Epithelial cell of prostate (primary cell): ENCODE results near the gene KDM3B.
"Not testable (repeated sequence)": the region's sequence is repeated elsewhere in the genome, so short reads cannot be mapped to it uniquely, and the experiment has no call there.

Source experiments
- DNase-seq: peaks from one replicate; pipeline ENCODE4 v3.0.0-alpha.2; 2011; ENCODE audit warnings: low read depth, low spot score
- H3K27ac ChIP-seq: fragments of 450-650 bp; 2 replicates; pipeline ENCODE4 v1.5.1; 2017; ENCODE audit warnings: mild to moderate bottlenecking

KDM3B gene

DNA sequence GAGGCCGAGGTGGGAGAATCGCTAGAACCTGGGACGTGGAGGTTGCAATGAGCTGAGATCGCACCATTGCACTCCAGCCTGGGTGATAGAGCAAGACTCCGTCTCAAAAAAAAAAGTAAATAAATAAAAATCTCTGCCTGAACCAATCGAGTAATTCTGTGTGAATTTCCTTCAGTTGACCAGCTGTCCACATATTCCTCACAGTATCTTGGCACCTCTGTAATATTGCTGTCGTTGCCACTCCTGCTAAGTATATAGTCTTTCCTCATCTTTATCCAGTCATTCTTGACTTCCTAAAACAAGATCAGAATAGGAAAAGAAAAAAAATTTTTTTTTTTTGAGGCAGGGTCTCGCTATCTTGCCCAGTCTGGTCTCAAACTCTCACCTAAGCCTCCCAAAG lies 29.9 kb downstream of the KDM3B start:
- no peak for DNase-seq

DNA sequence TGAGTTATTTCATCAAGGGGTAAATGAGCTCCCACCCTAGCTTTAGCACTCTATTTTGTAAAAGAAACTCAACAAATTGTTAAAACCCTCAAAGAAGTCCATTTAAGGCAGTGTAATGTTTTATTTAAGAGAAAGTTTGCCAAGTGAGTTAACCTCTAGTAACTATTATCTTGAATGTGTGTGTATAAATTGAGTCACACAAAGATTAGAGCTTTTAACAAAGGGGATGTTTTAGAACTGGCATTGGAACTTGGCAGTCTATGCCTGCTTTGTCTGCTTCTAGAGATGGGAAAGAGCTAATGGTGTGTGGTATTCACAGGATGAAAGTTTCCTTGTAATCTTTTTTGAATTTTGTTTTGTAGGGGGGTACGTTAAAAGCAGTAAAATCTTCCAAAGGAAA lies 33.2 kb downstream of the KDM3B start:
- no peak overlapping the region for H3K27ac ChIP-seq
- no peak for DNase-seq

More for the DNA sequence above, 29.9 kb downstream of the KDM3B start:
- no peak overlapping the region for H3K27ac ChIP-seq

DNA sequence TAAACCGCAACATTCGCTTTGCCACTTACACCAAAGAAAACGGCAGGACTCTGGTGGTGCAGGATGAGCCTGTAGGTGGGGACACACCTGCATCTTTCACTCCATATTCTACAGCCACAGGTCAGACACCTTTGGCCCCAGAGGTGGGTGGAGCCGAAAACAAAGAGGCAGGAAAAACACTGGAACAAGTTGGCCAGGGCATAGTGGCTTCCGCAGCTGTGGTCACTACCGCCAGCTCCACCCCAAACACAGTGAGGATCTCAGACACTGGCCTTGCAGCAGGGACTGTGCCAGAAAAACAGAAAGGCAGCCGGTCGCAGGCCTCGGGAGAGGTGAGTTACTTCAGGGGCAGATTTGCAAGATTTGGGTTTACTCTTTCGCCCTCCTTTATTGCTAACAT lies 33.8 kb downstream of the KDM3B start:
- DNase-seq = no peak
- no peak overlapping the region for H3K27ac ChIP-seq

DNA sequence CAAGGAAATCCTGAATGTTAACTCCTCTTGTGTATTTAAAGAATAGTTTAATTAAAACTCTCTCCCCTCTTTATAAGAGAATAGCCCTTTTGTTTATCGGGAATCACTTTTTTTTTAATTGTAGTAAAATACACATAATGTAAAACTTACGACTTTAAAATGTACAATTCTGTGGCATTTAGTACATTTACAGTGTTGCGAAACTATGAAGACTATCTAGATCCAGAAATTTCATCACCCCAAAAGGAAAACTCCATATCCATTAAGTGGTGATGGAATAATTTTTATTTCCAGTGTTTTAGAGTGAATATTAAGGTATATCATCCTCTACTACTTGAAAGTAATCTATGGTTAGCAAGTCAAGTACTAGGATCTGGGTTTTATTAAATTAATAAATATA lies 36.8 kb downstream of the KDM3B start:
- no peak for DNase-seq
- no peak overlapping the region for H3K27ac ChIP-seq

DNA sequence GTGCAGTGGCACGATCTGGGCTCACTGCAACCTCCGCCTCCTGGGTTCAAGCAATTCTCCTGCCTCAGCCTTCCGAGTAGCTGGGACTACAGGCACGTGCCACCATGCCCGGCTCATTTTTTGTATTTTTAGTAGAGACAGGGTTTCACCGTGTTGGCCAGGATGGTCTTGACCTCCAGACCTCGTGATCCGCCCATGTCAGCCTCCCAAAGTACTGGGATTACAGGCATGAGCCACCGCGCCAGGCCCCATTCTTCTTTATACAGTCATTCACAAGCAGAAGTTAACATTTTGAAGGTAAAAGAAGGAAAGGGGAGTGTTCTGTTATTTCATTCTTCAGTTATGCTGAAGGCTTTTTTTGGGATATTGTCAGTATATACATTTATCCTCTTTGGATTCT lies 37.4 kb downstream of the KDM3B start:
- not testable (repeated sequence) for H3K27ac ChIP-seq, DNase-seq

DNA sequence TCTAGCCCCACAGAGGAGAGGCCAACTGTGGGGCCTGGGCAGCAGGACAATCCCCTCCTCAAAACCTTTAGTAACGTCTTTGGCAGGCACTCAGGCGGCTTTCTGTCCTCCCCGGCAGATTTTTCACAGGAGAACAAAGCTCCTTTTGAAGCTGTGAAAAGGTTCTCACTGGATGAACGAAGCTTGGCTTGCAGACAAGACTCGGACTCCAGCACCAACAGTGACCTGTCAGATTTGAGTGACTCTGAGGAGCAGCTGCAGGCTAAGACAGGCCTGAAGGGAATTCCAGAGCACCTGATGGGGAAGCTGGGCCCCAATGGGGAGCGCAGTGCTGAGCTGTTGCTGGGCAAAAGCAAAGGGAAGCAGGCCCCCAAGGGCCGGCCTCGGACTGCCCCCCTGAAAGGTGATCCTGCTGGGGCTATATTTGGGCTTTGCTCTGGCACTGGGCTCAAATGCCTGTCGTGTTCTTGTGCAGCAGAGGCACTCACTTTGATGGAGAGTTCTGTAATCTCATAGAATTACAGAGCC lies 39.4 kb downstream of the KDM3B start:
- no peak overlapping the region for H3K27ac ChIP-seq
- DNase-seq = no peak

DNA sequence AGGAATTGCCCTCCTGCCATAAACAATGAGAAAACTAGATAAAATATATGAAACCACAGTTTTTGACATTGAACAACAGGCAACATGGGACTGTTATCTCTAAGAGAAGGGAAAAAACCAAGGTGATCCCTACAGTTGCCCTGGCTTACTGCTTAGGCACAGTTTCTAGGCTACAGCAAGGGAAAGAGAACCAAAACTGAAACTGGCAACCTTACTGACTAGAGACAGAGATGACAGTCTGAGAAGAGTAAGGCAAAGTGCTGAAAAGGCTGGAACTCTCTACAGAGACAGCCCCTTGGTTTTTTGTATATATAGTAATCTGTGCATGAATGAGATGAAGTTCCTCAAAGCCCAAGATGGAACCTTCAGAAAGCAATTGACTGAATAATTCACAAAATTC lies 50.2 kb downstream of the KDM3B start:
- no peak for DNase-seq
- no peak overlapping the region for H3K27ac ChIP-seq

DNA sequence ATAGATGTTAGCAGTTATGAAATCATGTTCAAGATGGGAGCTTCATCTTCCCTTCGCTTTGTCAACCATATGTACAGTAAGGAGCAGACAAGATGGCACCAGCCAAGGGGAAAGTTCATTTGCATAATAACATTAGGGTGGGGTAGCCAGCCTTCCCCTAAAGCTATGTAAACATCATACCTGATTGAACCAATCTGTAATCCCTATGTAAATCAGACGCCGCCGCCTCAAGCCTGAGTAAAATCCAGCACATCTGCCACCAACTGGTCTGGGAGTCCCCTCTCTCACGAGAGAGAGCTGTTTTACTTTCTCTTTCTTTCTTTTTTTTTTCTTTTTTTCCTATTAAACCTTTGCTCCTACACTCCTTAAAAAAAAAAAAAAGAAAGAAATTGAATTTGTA lies 55.5 kb downstream of the KDM3B start:
- H3K27ac ChIP-seq = no peak overlapping the region
- DNase-seq = no peak

DNA sequence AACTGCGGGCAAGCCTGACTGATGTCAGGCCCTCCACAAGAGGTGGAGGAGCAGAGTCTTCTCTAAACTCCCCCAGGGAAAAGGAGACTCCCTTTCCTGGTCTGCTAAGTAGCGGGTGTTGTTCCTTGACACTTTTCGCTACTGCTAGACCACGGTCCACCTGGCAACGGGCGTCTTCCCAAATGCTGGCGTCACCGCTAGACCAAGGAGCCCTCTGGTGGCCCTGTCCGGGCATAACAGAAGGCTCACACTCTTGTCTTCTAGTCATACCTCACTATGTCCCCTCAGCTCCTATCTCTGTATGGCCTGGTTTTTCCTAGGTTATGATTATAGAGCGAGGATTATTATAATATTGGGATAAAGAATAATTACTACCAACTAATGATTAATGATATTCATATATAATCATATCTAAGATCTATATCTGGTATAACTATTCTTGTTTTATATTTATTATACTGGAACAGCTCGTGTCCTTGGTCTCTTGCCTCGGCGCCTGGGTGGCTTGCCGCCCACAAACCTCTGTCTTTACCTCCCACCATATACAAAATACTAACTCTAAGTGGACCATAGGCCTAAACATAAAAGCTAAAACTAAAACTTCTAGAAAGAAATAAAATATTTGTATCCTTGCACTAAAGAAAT lies 58.6 kb downstream of the KDM3B start:
- H3K27ac ChIP-seq, DNase-seq: not testable (repeated sequence)

DNA sequence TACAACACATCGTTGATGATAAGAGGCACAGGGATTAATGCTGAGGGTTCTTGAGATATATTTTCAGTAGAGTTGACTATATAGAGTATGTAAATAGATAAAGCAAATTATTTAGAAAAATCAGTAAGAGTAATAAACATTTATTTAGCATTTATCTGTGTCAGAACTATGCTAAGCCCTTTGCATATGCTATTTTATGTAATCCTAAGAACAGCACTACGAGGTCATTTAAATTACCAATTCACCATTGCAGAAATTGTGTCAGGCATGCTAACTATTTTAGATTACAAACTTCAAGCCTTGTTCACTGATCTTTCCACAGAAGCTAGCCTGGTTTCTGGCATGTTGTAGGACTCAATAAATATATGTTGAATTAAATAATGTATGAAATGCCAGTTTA lies 66.0 kb downstream of the KDM3B start:
- no peak for DNase-seq
- no peak overlapping the region for H3K27ac ChIP-seq

DNA sequence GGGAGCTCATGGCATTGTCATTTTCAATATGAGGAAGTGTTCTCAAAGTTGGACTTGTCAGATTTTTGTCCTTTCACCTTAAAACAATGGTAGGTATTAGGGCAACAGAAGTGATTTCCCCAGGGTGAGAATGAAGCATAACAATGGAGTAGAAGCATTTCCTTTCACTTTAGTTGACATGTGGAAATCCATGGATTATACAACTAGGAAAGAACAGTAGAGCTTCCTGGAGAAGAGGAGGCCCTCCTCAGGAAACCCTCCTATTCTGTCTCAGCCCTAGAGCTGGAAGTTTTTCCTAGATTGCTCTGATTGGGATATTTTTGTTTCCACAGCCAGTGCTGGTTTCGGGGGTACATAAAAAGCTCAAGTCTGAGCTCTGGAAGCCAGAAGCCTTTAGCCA lies 72.6 kb downstream of the KDM3B start:
- H3K27ac ChIP-seq = no peak overlapping the region
- no peak for DNase-seq

DNA sequence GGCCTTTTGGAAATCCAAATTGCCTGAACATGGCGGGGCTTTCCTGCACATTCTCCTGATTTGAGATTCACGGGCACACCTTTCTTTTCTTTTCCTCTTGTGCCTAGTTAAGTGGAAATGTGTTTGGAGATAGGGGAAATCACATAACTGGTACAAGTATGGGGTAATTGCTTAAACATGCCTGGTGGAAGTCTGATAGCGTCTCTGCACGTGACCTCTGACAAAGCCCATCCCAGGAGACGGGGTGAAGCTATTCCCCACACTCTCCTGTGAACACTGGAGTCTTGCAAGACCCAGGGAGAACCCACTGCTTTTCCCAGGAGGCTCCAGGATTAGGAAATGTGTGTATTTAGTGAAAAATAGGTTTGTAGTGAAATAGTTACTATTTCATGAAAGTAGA lies 83.5 kb downstream of the KDM3B start:
- DNase-seq = no peak
- no peak overlapping the region for H3K27ac ChIP-seq

DNA sequence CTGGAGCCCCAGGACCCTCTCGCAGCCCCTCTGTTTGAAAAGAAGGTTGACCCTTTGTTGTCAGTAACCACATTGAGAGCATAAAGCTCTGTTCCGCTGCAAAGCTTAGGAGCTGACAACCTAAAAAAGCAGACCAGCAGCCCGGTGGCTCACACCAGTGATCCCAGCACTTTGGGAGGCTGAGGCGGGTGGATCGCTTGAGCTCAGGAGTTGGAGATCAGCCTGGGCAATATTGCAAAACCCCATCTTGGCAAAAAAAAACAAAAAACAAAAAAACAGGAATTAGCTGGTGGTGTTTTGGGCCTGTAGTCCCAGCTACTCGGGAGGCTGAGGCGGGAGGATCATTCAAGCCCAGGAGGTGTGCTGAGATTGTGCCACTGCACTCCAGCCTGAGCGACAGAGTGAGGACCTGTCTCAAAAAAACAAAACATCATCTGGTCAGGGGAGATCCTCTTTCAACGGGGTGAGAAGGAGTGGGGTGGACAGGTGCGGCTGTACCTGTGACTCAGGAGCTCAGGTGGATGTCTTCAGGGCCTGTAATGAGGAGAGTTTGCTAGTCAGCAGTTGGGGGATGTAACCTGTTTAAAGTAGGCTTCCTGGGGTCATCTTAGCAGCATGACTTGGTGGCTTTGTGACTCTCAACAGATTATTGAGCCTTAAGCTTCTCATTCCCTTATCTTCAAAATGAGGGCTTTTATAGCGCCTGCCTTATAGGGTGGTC lies 85.7 kb downstream of the KDM3B start:
- DNase-seq = no peak
- no peak overlapping the region for H3K27ac ChIP-seq

DNA sequence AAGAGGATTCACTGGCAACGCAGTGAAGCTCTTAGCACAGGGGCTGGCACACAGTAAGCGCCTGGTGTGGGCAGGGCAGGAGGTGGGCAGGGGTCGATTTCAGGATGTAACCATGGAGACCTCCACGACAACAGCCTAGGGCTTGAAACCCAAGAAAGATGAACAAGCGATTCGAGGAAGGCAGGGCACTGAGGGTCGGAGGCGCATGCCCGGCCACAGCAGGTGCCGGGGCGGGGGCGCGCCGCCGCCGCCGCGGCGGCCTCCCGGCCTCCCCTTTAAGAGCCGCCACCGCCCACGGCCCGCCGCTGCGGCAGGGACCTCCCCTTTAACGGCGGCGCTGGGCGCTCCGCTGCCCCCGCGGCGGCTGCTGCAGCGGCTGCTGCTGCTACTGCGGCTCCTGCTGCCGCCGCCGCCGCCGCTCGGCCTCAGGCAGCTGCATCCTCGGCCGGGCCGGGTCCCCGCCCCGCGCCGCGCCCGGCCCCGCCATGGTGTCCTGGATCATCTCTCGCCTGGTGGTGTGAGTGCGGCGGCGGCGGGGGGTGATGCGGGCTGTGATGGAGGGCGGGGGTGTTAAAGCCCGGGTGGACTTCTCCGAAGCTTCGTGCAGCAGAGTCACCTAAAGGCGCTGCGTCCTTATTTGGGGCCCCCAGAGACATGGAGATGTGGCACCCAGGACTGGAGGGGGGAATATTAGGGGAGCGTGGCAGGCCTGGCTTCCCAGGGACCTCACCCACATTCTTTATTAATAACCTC lies 86.4 kb downstream of the KDM3B start, which contains the start of gene REEP2:
Gene REEP2 (plus strand): TSS at position 334 of the 753 bp plus-strand sequence. CDS start 152 bp downstream, at position 486.
- no peak for DNase-seq
- no peak within 1 kb of the TSS for H3K27ac ChIP-seq

DNA sequence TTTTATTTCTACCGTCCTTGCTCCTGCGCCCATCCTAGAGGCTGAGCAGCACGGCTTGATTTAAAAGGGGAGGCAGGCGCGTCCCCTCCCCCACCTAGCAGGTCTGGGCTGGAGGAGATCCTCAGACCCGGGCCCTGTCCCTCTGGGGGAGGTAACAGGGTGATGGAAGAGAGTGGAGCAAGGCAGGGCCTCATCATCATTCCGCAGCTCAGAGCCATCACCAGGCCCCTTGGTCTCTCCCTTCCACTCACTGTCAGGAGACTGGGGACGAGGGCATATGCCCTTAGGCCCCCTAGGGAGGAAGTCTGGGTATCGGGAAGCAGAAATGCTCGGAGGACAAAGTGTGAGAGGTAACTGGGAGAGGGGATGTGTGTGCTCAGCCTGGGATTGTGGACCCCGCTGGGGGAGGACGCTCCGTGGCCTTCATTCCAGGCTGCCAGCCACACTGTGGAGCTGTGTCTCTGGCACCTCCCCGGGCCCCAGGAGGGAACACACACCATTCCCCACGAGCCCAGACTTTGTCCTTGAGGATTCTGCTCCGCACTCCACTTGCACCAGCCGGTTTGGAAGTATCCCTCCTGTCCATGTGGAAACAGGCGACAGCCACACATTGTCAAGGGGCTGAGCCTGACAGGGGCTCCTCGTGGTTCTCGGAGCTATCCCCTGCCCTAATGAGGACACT lies 87.1 kb downstream of the KDM3B start:
- DNase-seq = no peak
- no peak overlapping the region for H3K27ac ChIP-seq

DNA sequence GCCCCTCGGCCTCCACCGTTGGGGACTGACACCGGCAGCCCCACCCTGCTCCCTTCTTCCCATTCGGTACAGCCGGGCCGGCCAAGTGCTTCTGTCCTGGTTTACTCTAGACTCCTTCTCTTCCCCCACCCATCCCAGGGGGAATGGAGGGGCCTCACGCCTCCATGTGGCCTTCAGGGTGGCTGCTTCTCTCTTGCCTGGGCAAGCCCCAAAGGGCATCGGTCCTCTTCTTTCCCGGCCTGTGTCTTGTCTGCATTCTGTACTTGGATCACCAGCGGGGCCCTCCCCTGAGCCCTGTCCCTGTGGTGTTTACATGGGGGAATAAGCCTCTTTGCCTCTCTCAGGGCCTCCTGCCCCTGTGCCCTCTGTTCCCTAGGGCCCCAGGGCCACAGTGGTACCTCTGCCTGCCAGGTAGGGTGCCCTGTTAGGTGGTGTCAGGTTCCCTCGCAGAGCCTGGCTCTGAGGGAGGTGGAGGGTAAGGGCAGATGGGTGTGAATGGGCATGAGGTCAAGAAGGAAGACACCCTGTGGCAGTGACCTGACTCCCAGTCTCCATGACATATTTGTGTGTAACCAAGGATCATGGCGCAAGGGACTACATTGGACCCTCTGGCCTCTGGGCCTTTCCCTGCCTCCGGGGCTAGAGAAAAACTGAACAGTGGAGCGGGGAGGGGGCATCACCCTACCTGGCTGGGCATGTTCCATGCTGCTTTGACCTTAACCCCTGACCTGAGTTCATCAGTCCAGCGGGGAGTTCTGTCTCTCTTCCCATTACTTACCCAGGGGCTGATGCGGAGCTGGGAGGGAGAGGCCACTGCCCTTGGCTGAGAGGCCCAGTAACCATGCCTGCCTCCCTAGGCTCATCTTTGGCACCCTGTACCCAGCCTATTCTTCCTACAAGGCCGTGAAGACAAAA lies 87.9 kb downstream of the KDM3B start:
- DNase-seq = no peak
- no peak overlapping the region for H3K27ac ChIP-seq

DNA sequence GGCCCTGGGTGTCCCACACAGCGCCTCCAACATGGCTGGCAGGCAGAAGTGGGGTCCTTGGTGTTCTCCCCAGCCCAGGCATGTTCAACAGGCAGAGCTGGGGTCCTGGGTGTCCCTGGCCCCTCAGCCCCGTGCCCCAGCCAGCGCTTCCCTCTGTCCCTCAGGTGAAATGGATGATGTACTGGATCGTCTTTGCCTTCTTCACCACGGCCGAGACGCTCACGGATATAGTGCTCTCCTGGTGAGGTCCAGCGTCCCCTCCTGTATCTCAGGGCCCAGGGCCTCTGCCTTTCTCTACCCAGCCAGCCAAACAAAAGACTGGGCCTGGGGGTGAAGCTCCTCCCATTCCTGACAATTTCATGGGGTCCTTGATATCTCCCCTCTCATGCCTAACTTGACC lies 88.7 kb downstream of the KDM3B start:
- DNase-seq = no peak
- H3K27ac ChIP-seq = no peak overlapping the region

DNA sequence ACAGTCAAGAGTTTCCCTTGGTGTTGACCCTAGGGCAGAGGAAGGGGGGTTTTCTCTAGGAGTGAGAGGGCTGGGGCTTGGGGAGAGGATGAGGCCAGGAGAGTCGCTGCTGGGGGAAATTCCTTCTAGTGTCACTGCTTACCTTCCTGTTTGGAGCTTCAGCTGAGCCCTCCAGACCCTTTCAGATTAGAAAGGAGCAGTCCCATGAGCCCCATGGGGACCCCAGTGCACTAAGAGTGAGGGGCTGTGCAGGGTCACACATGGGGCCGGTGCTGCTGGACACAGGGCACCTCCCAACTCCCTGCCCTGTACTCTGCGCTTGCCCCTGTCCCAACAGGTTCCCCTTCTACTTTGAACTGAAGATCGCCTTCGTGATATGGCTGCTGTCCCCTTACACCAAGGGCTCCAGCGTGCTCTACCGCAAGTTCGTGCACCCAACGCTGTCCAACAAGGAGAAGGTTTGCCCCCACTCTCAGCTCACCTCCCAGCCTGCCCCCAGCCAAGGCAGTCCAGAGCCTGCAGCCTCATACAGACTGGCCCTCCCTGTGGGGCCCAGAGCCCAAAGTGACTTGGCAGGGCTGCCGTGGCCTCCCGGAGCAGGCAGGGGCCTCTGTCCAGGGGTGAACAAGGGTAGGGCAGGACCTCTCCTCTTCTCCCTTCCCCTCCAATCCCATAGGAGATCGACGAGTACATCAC lies 91.7 kb downstream of the KDM3B start:
- H3K27ac ChIP-seq = no peak overlapping the region
- DNase-seq = no peak
